A172 (cell line): ENCODE measurements around the gene BACH2. TPM values are rescaled to one million over a fixed set of nuclear protein-coding genes. Genes with fewer than 3 reads are reported as not detected.
"Not testable (repeated sequence)": the region's sequence is repeated elsewhere in the genome, so short reads cannot be mapped to it uniquely, and the experiment has no call there.

Experiments
- DNase-seq: peaks from one replicate; pipeline ENCODE4 v3.0.0-alpha.2; 2015; ENCODE audit warnings: low spot score
- total RNA-seq: library from RNA; depleted of rRNA; stranded (reverse); fragments of >200 nt; shearing (Covaris generic); gene quantifications from 2 replicates; pipeline ENCODE4 v1.2.3, GENCODE V29; 2014

The BACH2 gene
- total RNA-seq, 1 experiment from 2014 or later: 0.03 TPM

- no peak for DNase-seq
These were observed 5.7 kb upstream of the BACH2 start for GRCh38 chr6:90302320-90302719.

- no peak for DNase-seq
These were observed 5.2 kb upstream of the BACH2 start for GRCh38 chr6:90301816-90302215.

GRCh38 chr6:90298459-90299053, 1.9 kb upstream of the BACH2 start:
- no peak for DNase-seq

- DNase-seq: no peak
These were observed 1.3 kb upstream of the BACH2 start for GRCh38 chr6:90297867-90298381.

- DNase-seq: no peak
These were observed 648 bp upstream of the BACH2 start for GRCh38 chr6:90297115-90297866.

- DNase-seq: peak; percentile 21
These were observed 746 bp downstream of the BACH2 start for GRCh38 chr6:90295854-90296340.

GRCh38 chr6:90294989-90295853, 1.4 kb downstream of the BACH2 start:
- no peak for DNase-seq

- DNase-seq: no peak
These were observed 2.0 kb downstream of the BACH2 start for GRCh38 chr6:90294614-90294988.

- DNase-seq: no peak
These were observed 2.6 kb downstream of the BACH2 start for GRCh38 chr6:90294008-90294511.

GRCh38 chr6:90293319-90293953, 3.2 kb downstream of the BACH2 start:
- DNase-seq: no peak

GRCh38 chr6:90291565-90291964, 5.1 kb downstream of the BACH2 start:
- DNase-seq: no peak

GRCh38 chr6:90290811-90291420, 5.7 kb downstream of the BACH2 start:
- DNase-seq: no peak

- no peak for DNase-seq
These were observed 6.7 kb downstream of the BACH2 start for GRCh38 chr6:90289902-90290301.

GRCh38 chr6:90288404-90288803, 8.2 kb downstream of the BACH2 start:
- no peak for DNase-seq

- peak; percentile 28 for DNase-seq
These were observed 9.7 kb downstream of the BACH2 start for GRCh38 chr6:90286884-90287488.

- peak; percentile 91 for DNase-seq
These were observed 10.8 kb downstream of the BACH2 start for GRCh38 chr6:90285611-90286381.

GRCh38 chr6:90285042-90285481, 11.6 kb downstream of the BACH2 start:
- no peak for DNase-seq

GRCh38 chr6:90284236-90285041, 12.2 kb downstream of the BACH2 start:
- DNase-seq: peak; percentile 85

- not testable (repeated sequence) for DNase-seq
These were observed 14.4 kb downstream of the BACH2 start for GRCh38 chr6:90282265-90282664.
